SU-DHL-6 (cell line): ENCODE results near the gene CFAP74.

Source experiments
- H2AFZ ChIP-seq: fragments of 200-600 bp; sonication (generic); 2 replicates; pipeline ENCODE4 v1.6.1; 2014; ENCODE audit warnings: low read depth, mild to moderate bottlenecking, moderate library complexity, mixed read lengths, antibody characterized with exemption, low read length; ENCODE audit not compliant: severe bottlenecking
- H3F3A ChIP-seq: fragments of 200-600 bp; shearing (Covaris generic); 2 replicates; pipeline ENCODE4 v1.6.0; 2016; ENCODE audit warnings: antibody characterized with exemption, mild to moderate bottlenecking; ENCODE audit not compliant: insufficient read depth
- H3K27ac ChIP-seq: fragments of 200-600 bp; sonication (generic); 2 replicates; pipeline ENCODE4 v1.5.1; 2016; ENCODE audit warnings: low read depth, mild to moderate bottlenecking, low read length, moderate library complexity, mixed read lengths
- H3K27me3 ChIP-seq: fragments of 200-600 bp; sonication (generic), shearing (Covaris generic); 2 replicates; pipeline ENCODE4 v1.6.0; 2014; ENCODE audit warnings: mild to moderate bottlenecking, low read length
- H3K36me3 ChIP-seq: fragments of 200-600 bp; sonication (generic); 2 replicates; pipeline ENCODE4 v1.6.1; 2014; ENCODE audit warnings: mild to moderate bottlenecking, low read length, mixed read lengths
- H3K4me2 ChIP-seq: fragments of 300-600, 200-600 bp; shearing (Covaris generic), sonication (generic); 2 replicates; pipeline ENCODE4 v1.6.0; 2014; ENCODE audit warnings: low read length, low read depth, mild to moderate bottlenecking; ENCODE audit not compliant: poor library complexity, severe bottlenecking
- H3K4me3 ChIP-seq: fragments of 200-600 bp; sonication (generic); 2 replicates; pipeline ENCODE4 v1.5.1; 2014; ENCODE audit warnings: antibody characterized with exemption, low read length, mild to moderate bottlenecking, mixed read lengths; ENCODE audit not compliant: insufficient read depth, poor library complexity, severe bottlenecking
- H3K79me2 ChIP-seq: fragments of 200-600 bp; sonication (generic); 2 replicates; pipeline ENCODE4 v1.6.1; 2014; ENCODE audit warnings: mild to moderate bottlenecking, low read length, moderate library complexity; ENCODE audit not compliant: insufficient read depth
- H3K9ac ChIP-seq: fragments of 200-600 bp; sonication (generic); 2 replicates; pipeline ENCODE4 v1.7.0; 2014; ENCODE audit warnings: mild to moderate bottlenecking, low read length
- H3K9me2 ChIP-seq: fragments of 200-600 bp; sonication (generic); replicated peaks from 2 replicates; pipeline ENCODE4 v1.6.1; 2014; ENCODE audit warnings: low read length; ENCODE audit not compliant: insufficient read depth
- H3K9me3 ChIP-seq: fragments of 200-600 bp; sonication (generic); 2 replicates; pipeline ENCODE4 v1.6.1; 2014; ENCODE audit warnings: low read length, mixed read lengths; ENCODE audit not compliant: insufficient read depth
- H4K20me1 ChIP-seq: fragments of 200-600 bp; sonication (generic); 2 replicates; pipeline ENCODE4 v1.6.1; 2014; ENCODE audit warnings: low read depth, mild to moderate bottlenecking, antibody characterized with exemption, low read length, moderate library complexity, mixed read lengths
- CTCF ChIP-seq: fragments of 200-600 bp; sonication (generic); IDR thresholded peaks from one replicate; pipeline ENCODE4 v1.5.1; 2017; ENCODE audit warnings: antibody characterized with exemption, mild to moderate bottlenecking, low read length, moderate library complexity; ENCODE audit not compliant: insufficient read depth, poor library complexity, severe bottlenecking
- EZH2phosphoT487 ChIP-seq: fragments of 200-600 bp; sonication (generic), shearing (Covaris generic); conservative IDR thresholded peaks from 2 replicates; pipeline ENCODE4 v1.6.1; 2018; ENCODE audit warnings: mild to moderate bottlenecking, antibody characterized with exemption, low read length, moderate library complexity, mixed read lengths

CFAP74 gene

GRCh38 chr1:1956586-1957532 is 46.7 kb downstream of the CFAP74 start:
- no peak overlapping the region for H2AFZ ChIP-seq
- H3K36me3 ChIP-seq, result no peaks in the 10 kb centered on the region
- TF ChIP-seq EZH2phosphoT487, result no peak
- TF ChIP-seq CTCF, result no peak
- no peaks in the 10 kb centered on the region for H3K9me2 ChIP-seq
- H3K79me2 ChIP-seq, result no peaks in the 10 kb centered on the region
- H3K4me2 ChIP-seq, result no peak overlapping the region
- no peaks in the 10 kb centered on the region for H3K27me3 ChIP-seq
- H3K9me3 ChIP-seq, result peaks cover 6% of the 10 kb centered on the region; the same call in 1 of the 2 replicates
- H3K27ac ChIP-seq, result no peak overlapping the region
- H4K20me1 ChIP-seq, result no peaks in the 10 kb centered on the region
- H3K4me3 ChIP-seq, result no peak overlapping the region
- no peak overlapping the region for H3K9ac ChIP-seq
- H3F3A ChIP-seq, result no peaks in the 10 kb centered on the region

GRCh38 chr1:1956101-1956500 is 47.5 kb downstream of the CFAP74 start:
- H4K20me1 ChIP-seq, result no peaks in the 10 kb centered on the region
- H3K9ac ChIP-seq, result no peak overlapping the region
- H3K36me3 ChIP-seq, result no peaks in the 10 kb centered on the region
- no peak overlapping the region for H3K4me3 ChIP-seq
- no peaks in the 10 kb centered on the region for H3K9me2 ChIP-seq
- no peak for TF ChIP-seq CTCF
- no peak for TF ChIP-seq EZH2phosphoT487
- no peak overlapping the region for H3K4me2 ChIP-seq
- H2AFZ ChIP-seq, result no peak overlapping the region
- H3K79me2 ChIP-seq, result no peaks in the 10 kb centered on the region
- no peak overlapping the region for H3K27ac ChIP-seq
- H3K27me3 ChIP-seq, result no peaks in the 10 kb centered on the region
- peaks cover 6% of the 10 kb centered on the region; the same call in 1 of the 2 replicates for H3K9me3 ChIP-seq
- H3F3A ChIP-seq, result no peaks in the 10 kb centered on the region

DNA sequence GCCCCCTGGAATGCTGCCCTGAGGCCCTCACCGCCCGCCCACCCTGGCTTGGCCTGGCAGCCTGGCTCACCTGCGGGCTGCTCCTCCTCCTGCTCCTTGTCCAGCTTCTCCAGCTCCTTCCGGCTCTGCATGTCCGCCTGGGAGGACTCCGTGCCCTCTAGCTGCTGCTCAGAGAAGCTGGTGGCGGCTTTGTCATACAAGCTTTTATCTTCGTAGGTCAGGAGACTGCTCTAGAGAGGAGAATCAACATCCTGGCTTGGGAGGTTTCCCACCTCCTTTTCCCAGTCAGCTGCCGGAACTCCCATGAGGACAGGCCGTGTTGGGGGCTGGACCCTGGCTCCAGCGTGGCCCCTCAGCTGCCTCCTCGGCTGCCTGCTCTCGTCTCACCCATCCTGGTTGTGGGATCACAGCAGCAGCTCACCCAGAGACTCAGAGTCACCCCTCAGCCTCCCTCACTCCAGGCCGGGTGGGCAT is 47.9 kb downstream of the CFAP74 start:
- Histone ChIP-seq H3K4me3 (no peak overlapping the region), H3K79me2 (no peaks in the 10 kb centered on the region), H3K9ac (no peak overlapping the region), H2AFZ (no peak overlapping the region), H3K9me2 (no peaks in the 10 kb centered on the region), H3K36me3 (no peaks in the 10 kb centered on the region), H3K27ac (no peak overlapping the region), H3F3A (no peaks in the 10 kb centered on the region), H4K20me1 (no peaks in the 10 kb centered on the region), H3K27me3 (no peaks in the 10 kb centered on the region), H3K4me2 (no peak overlapping the region), H3K9me3 (peaks cover 6% of the 10 kb centered on the region; the same call in 1 of the 2 replicates)
- TF ChIP-seq CTCF (no peak), EZH2phosphoT487 (no peak)
